Stimulated activated CD8-positive, alpha-beta memory T cell treated with anti-CD3 and anti-CD28 coated beads, Interleukin-4, amount 100 ng/mL, for 24 hours (primary cell): Measurements from ENCODE around the gene ALDH6A1.
A peak's percentile ranks its signal among the peaks of the same experiment; 100 is the strongest.
"Not testable (repeated sequence)": the region's sequence is repeated elsewhere in the genome, so short reads cannot be mapped to it uniquely, and the experiment has no call there.

Experiments
- DNase-seq: peaks from one replicate; pipeline ENCODE4 v3.0.0-alpha.2; 2020; ENCODE audit warnings: low read depth

The ALDH6A1 gene

DNA sequence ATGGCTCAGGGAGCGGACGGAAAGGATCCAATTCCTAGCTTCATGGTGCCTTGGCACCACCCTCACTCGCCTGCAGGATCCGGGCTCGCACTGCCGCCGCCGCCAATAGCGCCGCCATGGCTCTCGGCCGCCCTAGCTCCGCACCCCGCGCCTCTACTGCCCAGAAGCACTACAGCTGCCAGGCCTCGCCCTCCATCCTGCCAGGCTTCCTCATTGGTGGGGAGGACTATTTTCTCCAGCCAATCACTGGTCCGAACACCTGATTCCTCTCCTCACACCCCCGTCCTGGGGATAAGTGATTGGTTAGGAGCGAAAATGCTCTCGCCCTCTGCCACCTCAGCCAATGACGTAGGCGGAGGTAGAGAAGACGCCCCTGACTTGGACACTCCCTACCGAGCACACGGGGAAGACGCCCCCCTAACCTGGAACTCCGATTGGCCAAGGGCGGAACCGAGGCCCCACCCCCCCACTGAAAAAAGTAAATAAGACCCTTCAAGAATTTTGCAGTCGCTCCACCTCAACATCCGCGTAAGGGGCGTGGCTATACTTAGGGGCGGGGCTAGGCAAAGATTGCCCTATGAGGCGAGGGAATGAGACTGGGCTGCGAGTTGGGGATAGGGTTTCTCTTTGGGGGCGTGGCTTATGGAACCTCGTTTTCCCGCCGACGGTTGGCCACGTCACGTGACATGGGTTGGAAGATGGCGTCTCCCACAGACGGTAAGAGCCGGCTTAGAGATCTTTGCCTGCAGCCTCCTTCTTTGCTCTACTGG, at the start of gene ALDH6A1, which contains the start of gene LIN52:
ALDH6A1 (minus strand) TSS at position 177 of the 770 bp plus-strand sequence; CDS start at position 118, 59 bp downstream.
LIN52 (plus strand) TSS at position 680 of the 770 bp plus-strand sequence; CDS start at position 699, 19 bp downstream.
- DNase-seq, result peak; percentile 100

DNA sequence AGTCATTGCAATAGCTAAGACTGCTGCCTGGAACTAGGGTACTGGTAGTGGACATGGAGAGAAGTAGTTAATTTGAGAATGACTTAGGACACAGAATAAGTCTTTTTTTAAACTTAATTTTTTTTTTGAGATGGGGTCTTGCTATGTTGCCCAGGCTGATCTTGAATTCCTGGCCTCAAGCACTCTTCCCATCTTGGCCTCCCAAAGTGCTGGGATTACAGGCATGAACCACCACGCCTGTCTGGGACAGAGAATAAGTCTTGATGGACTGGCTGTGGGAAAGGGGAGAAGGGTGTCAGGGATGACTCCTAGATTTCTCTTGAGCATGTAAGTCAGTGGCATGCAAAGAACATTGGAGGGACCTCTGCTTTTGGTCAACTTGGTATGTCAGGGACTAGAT, 43.4 kb upstream of the ALDH6A1 start:
- DNase-seq, result no peak

DNA sequence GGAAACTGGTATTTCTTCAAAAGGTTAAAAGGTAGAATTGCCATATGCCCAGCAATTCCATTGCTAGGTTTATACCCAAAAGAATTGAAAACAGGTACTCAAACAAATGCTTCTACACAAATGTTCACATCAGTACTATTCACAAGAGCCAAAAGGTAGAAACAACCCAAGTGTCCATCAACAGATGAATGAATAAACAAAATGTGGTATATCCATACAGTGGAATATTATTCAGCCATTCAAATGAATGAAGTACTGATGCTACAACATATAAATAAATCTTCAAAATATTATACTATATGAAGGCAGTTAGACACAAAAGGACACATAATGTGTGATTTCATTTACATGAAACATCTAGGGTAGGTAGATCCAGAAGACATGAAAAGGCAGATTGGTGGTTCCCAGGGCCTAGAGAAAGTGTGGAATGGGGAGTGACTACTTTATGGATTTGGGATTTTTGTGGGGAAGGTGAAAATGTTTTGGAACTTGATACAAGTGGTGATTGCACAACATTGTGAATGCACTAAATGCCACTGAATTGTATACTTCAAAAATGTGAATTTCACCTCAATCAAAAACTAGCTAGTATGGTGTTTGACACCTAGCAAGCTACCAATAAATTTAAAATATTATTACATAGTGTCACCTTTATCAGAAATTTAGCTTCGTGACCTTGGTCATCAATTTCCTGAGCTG, 42.2 kb upstream of the ALDH6A1 start:
- DNase-seq, result no peak

- not testable (repeated sequence) for DNase-seq
Measured at GRCh38 chr14:74125487-74125886, 41.2 kb upstream of the ALDH6A1 start.

DNA sequence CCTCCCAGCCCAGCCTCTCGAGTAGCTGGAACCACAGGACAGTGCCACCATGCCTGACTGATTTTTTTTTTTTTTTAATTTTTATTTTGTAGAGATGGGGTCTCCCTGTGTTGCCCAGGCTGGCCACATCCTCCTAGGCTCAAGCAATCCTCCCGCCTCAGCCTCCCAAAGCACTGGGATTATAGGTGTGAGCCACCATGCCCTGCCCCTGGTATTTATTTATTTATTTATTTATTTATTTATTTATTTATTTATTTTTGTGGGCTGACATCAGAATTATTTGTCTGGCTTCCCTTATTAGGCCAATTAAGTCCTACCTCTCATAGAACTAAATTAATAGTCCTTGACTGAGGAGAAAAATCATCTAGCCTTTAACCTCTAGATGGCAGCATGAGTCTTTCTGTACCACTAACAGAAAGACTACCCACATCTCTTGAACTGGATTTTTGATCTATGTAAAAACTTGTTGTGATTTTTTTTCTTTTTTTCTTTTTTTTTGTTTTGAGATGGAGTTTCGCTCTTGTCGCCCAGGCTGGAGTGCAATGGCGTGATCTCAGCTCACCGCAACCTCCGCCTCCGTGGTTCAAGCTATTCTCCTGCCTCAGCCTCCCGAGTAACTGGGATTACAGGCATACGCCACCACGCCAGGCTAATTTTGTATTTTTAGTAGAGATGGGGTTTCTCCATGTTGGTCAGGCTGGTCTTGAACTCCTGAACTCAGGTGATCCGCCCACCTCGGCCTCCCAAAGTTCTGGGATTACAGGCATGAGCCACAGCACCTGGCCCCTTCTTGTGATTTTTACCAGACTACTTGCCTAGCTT, 27.4 kb upstream of the ALDH6A1 start:
- not testable (repeated sequence) for DNase-seq

GRCh38 chr14:74109369-74109768, 25.1 kb upstream of the ALDH6A1 start:
- DNase-seq, result no peak

- DNase-seq, result no peak
Measured at GRCh38 chr14:74105381-74105780, 21.1 kb upstream of the ALDH6A1 start.

DNA sequence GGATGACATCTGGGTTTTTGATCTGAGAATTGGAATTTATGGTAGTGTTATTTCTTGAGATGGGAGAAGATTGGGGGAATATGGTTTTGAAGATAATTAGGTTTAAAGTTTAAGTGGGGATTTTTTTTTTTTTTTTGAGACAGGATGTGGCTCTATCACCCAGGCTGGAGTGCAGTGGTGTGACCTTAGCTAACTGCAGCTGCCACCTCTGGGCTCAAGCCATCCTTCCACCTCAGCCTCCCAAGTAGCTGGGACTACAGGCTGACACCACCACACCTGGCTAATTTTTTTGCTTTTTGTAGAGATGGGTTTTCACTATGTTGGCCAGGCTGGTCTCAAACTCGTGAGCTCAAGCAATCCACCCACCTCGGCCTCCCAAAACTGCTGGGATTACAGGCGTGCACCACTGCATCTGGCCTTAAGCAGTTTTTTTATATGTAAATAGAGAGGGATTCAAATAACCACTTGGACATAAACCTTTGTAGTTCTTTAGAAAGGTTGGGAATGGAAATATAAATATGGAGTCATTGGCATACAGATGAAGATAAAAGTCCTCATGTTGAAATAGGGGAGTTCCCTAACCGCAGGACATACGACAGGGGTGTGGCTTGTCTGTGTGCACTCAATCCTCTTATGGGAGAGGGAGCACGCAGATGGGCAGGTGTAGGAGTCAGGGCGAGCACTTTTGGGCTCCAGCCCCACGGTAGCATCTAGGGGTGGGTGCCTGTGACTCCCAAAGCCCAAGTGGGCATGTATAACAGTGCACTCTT, 5.2 kb upstream of the ALDH6A1 start:
- no peak for DNase-seq

DNA sequence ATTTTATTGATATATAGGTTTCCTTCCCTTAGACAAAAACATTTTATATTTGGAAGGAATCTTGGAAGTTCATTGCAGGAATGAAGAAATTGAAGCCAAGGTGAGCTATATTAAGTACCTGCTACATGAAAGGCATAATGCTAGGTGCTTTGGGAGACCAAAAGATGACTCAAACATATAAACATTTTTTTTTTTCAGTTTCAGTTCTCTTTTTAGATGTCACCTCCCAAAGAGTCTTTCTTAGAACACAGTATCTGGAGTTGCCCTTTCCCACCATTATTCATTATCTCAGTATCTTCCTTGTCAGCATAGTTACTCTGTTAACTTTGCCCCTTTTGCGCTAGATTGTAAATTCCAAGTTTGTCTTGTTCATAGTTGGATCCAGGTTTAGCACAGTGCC, 1.6 kb upstream of the ALDH6A1 start:
- DNase-seq, result no peak

GRCh38 chr14:74085047-74085637, 889 bp upstream of the ALDH6A1 start:
- no peak for DNase-seq

GRCh38 chr14:74083784-74084276, 423 bp downstream of the ALDH6A1 start:
- DNase-seq, result no peak

- no peak for DNase-seq
Measured at GRCh38 chr14:74083161-74083560, 1.1 kb downstream of the ALDH6A1 start.

DNA sequence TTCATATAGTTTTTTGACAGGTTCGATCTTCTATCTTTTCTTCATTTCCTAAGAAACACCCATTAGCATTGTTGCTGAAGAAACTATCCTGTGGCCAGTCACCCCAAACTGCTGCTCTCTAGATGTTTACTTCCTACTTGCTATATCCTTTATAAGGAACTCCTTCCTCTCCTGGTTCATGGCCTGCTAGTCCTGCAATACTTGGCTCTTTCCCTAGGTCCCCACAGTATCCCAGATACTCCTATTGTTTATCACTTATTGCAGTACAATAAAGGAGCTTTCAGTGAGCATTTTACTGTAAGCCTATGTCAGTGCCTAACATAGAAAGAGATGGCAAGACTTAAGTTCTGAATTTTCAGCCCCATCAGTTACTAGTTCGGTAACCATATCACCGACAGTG, 2.8 kb downstream of the ALDH6A1 start:
- no peak for DNase-seq

GRCh38 chr14:74080820-74081460, 3.3 kb downstream of the ALDH6A1 start:
- DNase-seq, result no peak

GRCh38 chr14:74077401-74077800, 6.9 kb downstream of the ALDH6A1 start:
- DNase-seq, result no peak

GRCh38 chr14:74065746-74066575, 18.3 kb downstream of the ALDH6A1 start:
- DNase-seq, result no peak

DNA sequence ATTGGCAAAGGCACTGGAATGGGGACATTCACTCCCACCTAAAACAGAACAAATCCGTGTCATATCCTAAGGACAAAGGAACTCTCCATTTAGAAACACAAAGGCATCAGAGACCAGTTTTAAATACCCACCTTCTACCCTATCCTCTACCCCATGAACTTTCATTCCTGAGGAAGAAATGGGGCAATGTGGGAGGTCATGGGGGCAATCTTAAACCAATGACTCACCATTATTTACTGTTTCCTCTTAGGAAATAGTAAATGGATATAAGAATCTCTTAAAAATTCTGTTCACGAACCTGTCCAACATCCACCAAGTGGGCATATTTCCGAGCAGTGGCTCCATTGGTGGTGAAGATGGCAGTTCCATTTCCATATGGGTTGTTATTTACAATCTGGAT, 19.4 kb downstream of the ALDH6A1 start:
- no peak for DNase-seq

GRCh38 chr14:74064426-74064825, 19.8 kb downstream of the ALDH6A1 start:
- DNase-seq, result no peak

DNA sequence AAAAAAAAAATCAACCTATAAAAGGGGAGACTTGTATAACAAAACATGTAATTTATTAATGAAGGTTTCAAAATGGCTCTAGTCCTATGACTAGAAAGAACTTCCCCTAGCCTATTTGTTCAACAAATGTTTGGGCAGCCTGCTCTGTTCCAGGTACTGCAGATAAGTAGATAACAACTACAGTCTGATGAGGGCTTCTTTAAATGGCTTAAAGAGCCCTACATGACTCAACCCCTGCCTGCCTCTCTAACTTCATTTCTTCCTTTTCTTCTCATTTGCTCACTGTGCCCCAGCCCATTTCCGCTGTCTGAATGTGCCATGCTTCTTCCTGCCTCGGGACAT, 21.5 kb downstream of the ALDH6A1 start:
- no peak for DNase-seq
